GM12873 (cell line): ENCODE measurements around the gene VTCN1.

ENCODE experiments used
- CTCF ChIP-seq: IDR thresholded peaks from 2 replicates; pipeline ENCODE4 v1.5.1; 2012; ENCODE audit warnings: low read depth, mild to moderate bottlenecking, moderate library complexity, low read length, control low read depth; ENCODE audit not compliant: insufficient read depth; ENCODE audit errors: missing control alignments

Gene VTCN1

GRCh38 chr1:117209094-117209493 is 1.6 kb downstream of the VTCN1 start:
- no peak for TF ChIP-seq CTCF

DNA sequence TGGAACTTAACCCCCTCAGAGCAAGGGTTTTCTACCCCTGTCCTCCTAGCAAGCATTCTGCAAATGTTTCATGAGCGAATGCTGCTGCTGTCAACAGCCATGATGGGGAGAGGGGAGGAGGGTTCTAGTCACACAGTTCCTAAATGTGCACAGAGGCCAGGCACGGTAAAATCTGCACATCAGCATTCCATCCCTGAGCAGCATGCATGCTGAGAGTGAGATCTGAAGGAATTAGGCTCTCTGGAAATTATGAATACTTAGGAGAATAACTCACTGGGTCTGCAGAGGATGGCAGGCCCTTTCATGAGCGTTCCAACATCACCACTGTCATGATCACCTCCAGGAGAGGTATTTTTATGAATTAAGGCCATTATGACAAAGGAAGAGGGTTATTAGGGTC is 2.1 kb downstream of the VTCN1 start:
- no peak for TF ChIP-seq CTCF

GRCh38 chr1:117205368-117205767 is 5.4 kb downstream of the VTCN1 start:
- no peak for TF ChIP-seq CTCF

- TF ChIP-seq CTCF, result no peak
Measured at GRCh38 chr1:117201808-117202207, 8.9 kb downstream of the VTCN1 start.

DNA sequence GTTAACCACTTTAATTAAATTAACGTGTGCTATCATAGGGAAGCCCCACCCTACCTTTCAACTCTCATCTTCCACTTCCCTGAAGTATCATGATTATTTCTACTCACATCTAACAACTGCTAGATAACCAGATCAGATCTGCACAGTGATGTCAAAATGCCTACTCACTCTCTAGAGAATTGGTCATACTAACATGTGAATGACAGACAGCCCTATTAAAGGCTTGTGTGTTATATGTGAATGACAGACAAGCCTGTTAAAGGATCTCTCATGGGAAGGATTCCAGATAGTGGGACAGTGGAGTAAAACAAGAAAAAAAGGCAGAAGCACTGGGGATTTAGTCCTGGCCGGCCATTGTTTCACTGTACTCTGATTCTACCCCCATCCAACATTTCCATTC is 12.6 kb downstream of the VTCN1 start:
- TF ChIP-seq CTCF, result no peak

GRCh38 chr1:117189726-117190125 is 21.0 kb downstream of the VTCN1 start:
- no peak for TF ChIP-seq CTCF

DNA sequence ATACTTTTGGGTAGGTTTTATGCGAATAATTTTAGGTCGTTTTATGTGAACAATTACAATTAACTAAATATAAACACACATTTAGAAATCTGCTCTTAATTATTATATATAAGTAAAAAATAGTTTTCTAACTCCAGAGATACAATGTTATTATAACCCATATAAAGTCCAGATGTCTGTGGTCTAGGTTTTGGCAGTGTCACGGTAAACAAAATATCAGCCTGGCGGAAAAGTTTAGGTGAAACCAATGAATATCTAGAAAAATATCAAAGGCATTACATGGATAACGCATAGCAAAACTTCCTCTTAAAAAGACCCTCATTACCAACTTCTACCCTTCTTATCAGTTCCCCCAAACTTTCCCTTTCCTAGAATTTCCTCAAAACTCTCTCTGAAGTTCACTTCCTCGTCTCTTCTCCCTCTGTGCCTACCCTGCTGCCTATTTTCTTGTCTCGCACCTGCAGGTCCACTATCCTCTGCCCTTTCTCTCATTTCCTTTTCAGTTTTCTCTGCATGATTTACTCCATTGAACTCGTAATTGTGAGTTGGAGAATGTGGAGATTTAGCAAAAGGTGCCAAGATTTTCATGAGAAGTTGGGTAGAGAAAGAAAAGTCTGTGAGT is 21.8 kb downstream of the VTCN1 start:
- no peak for TF ChIP-seq CTCF
